Gastroesophageal sphincter (tissue), 4 donors: ENCODE measurements around the gene PLCB4. TPM values are rescaled to one million over a fixed set of nuclear protein-coding genes. Genes with fewer than 3 reads are reported as not detected.

ENCODE experiments used
- ATAC-seq: fragments of 150-250 bp; one replicate; pipeline ENCODE4 v1.9.1; 2016; ENCODE audit warnings: mild to moderate bottlenecking, moderate library complexity
- H3K27ac ChIP-seq, 4 donors: fragments of 200-600 bp; sonication (generic) in 3 of 4; 1 replicate in 3 of 4; 2 replicates in 1 of 4; pipeline ENCODE4 v1.5.1; 2016 to 2019
- H3K27me3 ChIP-seq: fragments of 200-600 bp; sonication (generic); one replicate; pipeline ENCODE4 v1.5.1; 2019
- H3K36me3 ChIP-seq, 2 donors: fragments of 200-600 bp; sonication (generic); one replicate each; pipeline ENCODE4 v1.5.1; 2019; ENCODE audit warnings: control low read depth in 1 of 2
- H3K4me1 ChIP-seq, 3 donors: fragments of 200-600 bp; sonication (generic); 1 replicate in 2 of 3; 2 replicates in 1 of 3; pipeline ENCODE4 v1.5.1; 2016 to 2019; ENCODE audit warnings: control low read depth in 2 of 3
- H3K4me3 ChIP-seq, 2 donors: fragments of 200-600 bp; sonication (generic); one replicate each; pipeline ENCODE4 v1.5.1; 2019; ENCODE audit warnings: mild to moderate bottlenecking in 1 of 2, moderate library complexity in 1 of 2
- H3K9me3 ChIP-seq, 3 donors: fragments of 200-600 bp; sonication (generic); one replicate each; pipeline ENCODE4 v1.5.1; 2017 to 2019; ENCODE audit warnings: control low read depth in 2 of 3
- CTCF ChIP-seq, 4 experiments: fragments of 200-600 bp in 2 of 4; fragments of 450-650 bp in 2 of 4; sonication (generic) in 1 of 4; IDR thresholded peaks; one replicate each; pipeline ENCODE4 v1.5.1; 2017 to 2019; ENCODE audit warnings: antibody characterized with exemption in 4 of 4, mild to moderate bottlenecking in 2 of 4, moderate library complexity in 2 of 4
- EP300 ChIP-seq: sonication (generic); formaldehyde crosslinking; IDR thresholded peaks from one replicate; pipeline ENCODE4 v1.6.1; 2017; ENCODE audit warnings: antibody characterized with exemption, mild to moderate bottlenecking
- POLR2A ChIP-seq, 2 donors: fragments of 450-650 bp; IDR thresholded peaks; one replicate each; pipeline ENCODE4 v1.6.1; 2017; ENCODE audit warnings: antibody characterized with exemption in 2 of 2, mild to moderate bottlenecking in 2 of 2, moderate library complexity in 1 of 2
- POLR2AphosphoS5 ChIP-seq: sonication (generic); formaldehyde crosslinking; IDR thresholded peaks from one replicate; pipeline ENCODE4 v1.6.1; 2017; ENCODE audit warnings: antibody characterized with exemption
- WGBS, 2 donors: methylation state at CpG; one replicate each; pipeline ENCODE4 v1.1.5; 2018; ENCODE audit warnings: low coverage in 1 of 2; 5-methylcytosine and 5-hydroxymethylcytosine counted together
- total RNA-seq, 4 donors: library from RNA; depleted of rRNA; stranded (reverse); fragments of >200 nt; gene quantifications; one replicate each; pipeline ENCODE4 v1.1.0, GENCODE V29; 2016

Gene PLCB4
- total RNA-seq, 4 donors from 2014 or later, result 21.9 to 109 (median 59.1) TPM

GRCh38 chr20:9169409-9169808, 100.5 kb downstream of the PLCB4 start:
- Histone ChIP-seq H3K4me1 (peaks cover 0 to 12% (median 0%) of the 10 kb centered on the region in 3 donors), H3K27ac (no peak overlapping the region), H3K4me3 (no peak overlapping the region), H3K36me3 (no peaks in the 10 kb centered on the region), H3K9me3 (no peaks in the 10 kb centered on the region), H3K27me3 (no peaks in the 10 kb centered on the region)
- no peak for ATAC-seq
- 93 to 97% methylated on average over 3 to 7 of the region's 7 CpGs for WGBS, 2 donors
- TF ChIP-seq CTCF (IDR thresholded peaks at IDR 0.05), result no peak
- no peak for TF ChIP-seq POLR2A (IDR thresholded peaks at IDR 0.05)
- TF ChIP-seq POLR2AphosphoS5, result no peak
- no peak for TF ChIP-seq EP300

GRCh38 chr20:9172851-9173250, 104.0 kb downstream of the PLCB4 start:
- TF ChIP-seq CTCF (IDR thresholded peaks at IDR 0.05) (peak in 1 of 4 experiments; percentile 34), EP300 (no peak)
- Histone ChIP-seq H3K4me3 (no peak overlapping the region), H3K4me1 (peaks cover 0 to 12% (median 0%) of the 10 kb centered on the region in 3 donors), H3K27ac (no peak overlapping the region), H3K36me3 (no peaks in the 10 kb centered on the region), H3K27me3 (no peaks in the 10 kb centered on the region), H3K9me3 (no peaks in the 10 kb centered on the region)
- WGBS, 2 donors, result 68 to 69% methylated on average over 2 of the region's 2 CpGs
- no peak for ATAC-seq

- no peak for ATAC-seq
- no peak overlapping the region for H3K4me3 ChIP-seq
- no peak overlapping the region for H3K27ac ChIP-seq
These were observed 108.4 kb downstream of the PLCB4 start for GRCh38 chr20:9177278-9177677.

GRCh38 chr20:9179193-9179802, 110.4 kb downstream of the PLCB4 start:
- no peak overlapping the region for H3K4me3 ChIP-seq
- H3K27me3 ChIP-seq, result no peaks in the 10 kb centered on the region
- peaks cover 0 to 4% (median 0%) of the 10 kb centered on the region in 3 donors for H3K4me1 ChIP-seq
- no peaks in the 10 kb centered on the region for H3K9me3 ChIP-seq
- TF ChIP-seq POLR2AphosphoS5 (no peak), POLR2A (IDR thresholded peaks at IDR 0.05) (no peak)
- no peak for ATAC-seq
- no peak overlapping the region for H3K27ac ChIP-seq
- WGBS, 2 donors, result 17 to 73% methylated on average over 1 of the region's 1 CpG
- H3K36me3 ChIP-seq, result no peaks in the 10 kb centered on the region

More at GRCh38 chr20:9177278-9177677, 108.4 kb downstream of the PLCB4 start:
- TF ChIP-seq EP300, result no peak
- TF ChIP-seq POLR2A (IDR thresholded peaks at IDR 0.05), result no peak
- no peak for TF ChIP-seq POLR2AphosphoS5
- TF ChIP-seq CTCF (IDR thresholded peaks at IDR 0.05), result no peak
- no peaks in the 10 kb centered on the region for H3K36me3 ChIP-seq
- 74 to 86% methylated on average over 4 of the region's 4 CpGs for WGBS, 2 donors
- H3K4me1 ChIP-seq, result peaks cover 0 to 11% (median 4%) of the 10 kb centered on the region in 3 donors
- no peaks in the 10 kb centered on the region for H3K9me3 ChIP-seq
- no peaks in the 10 kb centered on the region for H3K27me3 ChIP-seq

- TF ChIP-seq POLR2AphosphoS5 (no peak), CTCF (IDR thresholded peaks at IDR 0.05) (no peak), EP300 (no peak), POLR2A (IDR thresholded peaks at IDR 0.05) (no peak)
- H3K27me3 ChIP-seq, result no peaks in the 10 kb centered on the region
- no peak overlapping the region for H3K27ac ChIP-seq
- H3K9me3 ChIP-seq, result no peaks in the 10 kb centered on the region
- peaks cover 0 to 4% (median 0%) of the 10 kb centered on the region in 3 donors for H3K4me1 ChIP-seq
- ATAC-seq, result no peak
- no peak overlapping the region for H3K4me3 ChIP-seq
- H3K36me3 ChIP-seq, result no peaks in the 10 kb centered on the region
These were observed 111.0 kb downstream of the PLCB4 start for GRCh38 chr20:9179867-9180266.
